HepG2 (cell line): Measurements from ENCODE around the gene CYTH1. TPM values are rescaled to one million over a fixed set of nuclear protein-coding genes. Genes with fewer than 3 reads are reported as not detected.

Source experiments
- ATAC-seq: fragments of 200-7000 bp; cut with Tn5 transposase; 3 replicates; pipeline ENCODE4 v1.9.1; 2020; ENCODE audit warnings: mild to moderate bottlenecking, moderate library complexity
- BruUV-seq: library from RNA; stranded (reverse); fragments of 400-500 nt; replicated peaks from 2 replicates; lab custom pipeline; 2021; lab: Mats Ljungman, UMichigan
- CTCF ChIA-PET: fragments of 300-600 bp; formaldehyde crosslinking; extraction: SDS; loops from one replicate; lab custom pipeline; 2021; ENCODE audit warnings: low total read pairs, inconsistent platforms, low intra/inter-chr PET ratio; lab: Yijun Ruan, JAX
- POLR2A ChIA-PET: fragments of 350-600 bp; sonication (Branson Sonifier 250); formaldehyde crosslinking; loops from one replicate; lab custom pipeline; 2020; ENCODE audit warnings: antibody characterized with exemption, inconsistent platforms; lab: Yijun Ruan, JAX
- DNase-seq: peaks from one replicate; pipeline ENCODE4 v3.0.0-alpha.2; 2015; ENCODE audit warnings: low spot score
- FAIRE-seq: peaks from 3 replicates; lab custom pipeline; 2011; peaks lifted over from hg19 to GRCh38; lab: Jason Lieb, UNC
- H2AFZ ChIP-seq: one replicate; pipeline ENCODE4 v1.6.1; 2011; ENCODE audit warnings: low read length, inconsistent platforms
- H3K27ac ChIP-seq: fragments of 300-600 bp; 3 replicates; pipeline ENCODE4 v1.8.0; 2011; ENCODE audit warnings: mixed run types, mild to moderate bottlenecking, mixed read lengths, low read length, inconsistent platforms; ENCODE audit not compliant: insufficient read depth; ENCODE audit errors: extremely low read length
- H3K27me3 ChIP-seq, 2 experiments: fragments of 200-600 bp in 1 of 2; 2 replicates in 1 of 2; 3 replicates in 1 of 2; pipeline versions ENCODE4 v1.6.0 to v1.8.0; 2011; ENCODE audit warnings: low read length in 2 of 2, mild to moderate bottlenecking in 2 of 2, moderate library complexity in 2 of 2, inconsistent platforms in 1 of 2; ENCODE audit not compliant: insufficient read depth in 2 of 2, control insufficient read depth in 1 of 2
- H3K36me3 ChIP-seq, 2 experiments: fragments of 200-600 bp in 1 of 2; replicated peaks in 1 of 2; 2 replicates in 1 of 2; 3 replicates in 1 of 2; pipeline versions ENCODE4 v1.5.1 to v1.8.0; 2011; ENCODE audit warnings: low read length in 2 of 2, inconsistent platforms in 1 of 2; ENCODE audit not compliant: insufficient read depth in 2 of 2, control insufficient read depth in 1 of 2
- H3K4me1 ChIP-seq: 2 replicates; pipeline ENCODE4 v1.5.1; 2012; ENCODE audit warnings: low read length, inconsistent platforms; ENCODE audit not compliant: insufficient read depth
- H3K4me2 ChIP-seq: 2 replicates; pipeline ENCODE4 v1.6.0; 2011; ENCODE audit warnings: low read depth, low read length, inconsistent platforms
- H3K4me3 ChIP-seq, 3 experiments: fragments of 200-600 bp in 1 of 3; sonication (generic), shearing (Covaris generic) in 1 of 3; replicated peaks in 1 of 3; 2 replicates each; pipeline ENCODE4 v1.5.1; 2011 to 2016; ENCODE audit warnings: low read length in 3 of 3, inconsistent platforms in 2 of 3, low read depth in 2 of 3, mild to moderate bottlenecking in 2 of 3, control low read depth in 1 of 3, mixed read lengths in 1 of 3; ENCODE audit not compliant: insufficient read depth in 1 of 3
- H3K79me2 ChIP-seq: one replicate; pipeline ENCODE4 v1.6.1; 2011; ENCODE audit warnings: low read length, inconsistent platforms; ENCODE audit not compliant: insufficient read depth
- H3K9ac ChIP-seq: 2 replicates; pipeline ENCODE4 v1.6.0; 2011; ENCODE audit warnings: mild to moderate bottlenecking, low read depth, low read length, inconsistent platforms; ENCODE audit not compliant: insufficient read depth
- H3K9me3 ChIP-seq: 2 replicates; pipeline ENCODE4 v1.5.1; 2012; ENCODE audit warnings: mild to moderate bottlenecking, low read length
- H4K20me1 ChIP-seq: 2 replicates; pipeline ENCODE4 v1.6.0; 2011; ENCODE audit warnings: inconsistent platforms, mild to moderate bottlenecking, low read length, moderate library complexity; ENCODE audit not compliant: insufficient read depth
- ATRX ChIP-seq: sonication (generic); formaldehyde crosslinking; IDR thresholded peaks from 2 replicates; pipeline ENCODE4 v1.4.0; 2020; ENCODE audit warnings: missing genetic modification reagents, borderline replicate concordance
- CEBPB ChIP-seq: IDR thresholded peaks from 2 replicates; pipeline ENCODE4 v1.6.1; 2011; ENCODE audit warnings: low read depth, low read length, improper control_type of control experiment, borderline replicate concordance
- ETV5 ChIP-seq: IDR thresholded peaks from 2 replicates; pipeline ENCODE4 v1.6.1; 2018; ENCODE audit warnings: missing biosample characterization, missing genetic modification reagents, inconsistent platforms, borderline replicate concordance
- HDAC2 ChIP-seq: sonication (generic); formaldehyde crosslinking; IDR thresholded peaks from 2 replicates; pipeline ENCODE4 v1.4.0; 2020; ENCODE audit warnings: missing genetic modification reagents
- IRF1 ChIP-seq: sonication (generic); formaldehyde crosslinking; IDR thresholded peaks from 2 replicates; pipeline ENCODE4 v1.4.0; 2020; ENCODE audit warnings: low read depth, mild to moderate bottlenecking, missing genetic modification reagents
- PHF5A ChIP-seq: IDR thresholded peaks from one replicate; pipeline ENCODE4 v1.6.1; 2018; ENCODE audit warnings: low read depth, missing genetic modification reagents; ENCODE audit not compliant: unreplicated experiment
- POLR2A ChIP-seq, 2 experiments: IDR thresholded peaks; 2 replicates each; pipeline ENCODE4 v1.6.1; 2011; ENCODE audit warnings: low read depth in 2 of 2, low read length in 2 of 2, mild to moderate bottlenecking in 1 of 2, moderate library complexity in 1 of 2; ENCODE audit not compliant: insufficient read depth in 1 of 2
- PRDM15 ChIP-seq: sonication (generic); formaldehyde crosslinking; IDR thresholded peaks from 2 replicates; pipeline ENCODE4 v1.4.0; 2020; ENCODE audit warnings: missing genetic modification reagents
- RCOR2 ChIP-seq: IDR thresholded peaks from 2 replicates; pipeline ENCODE4 v1.6.1; 2016; ENCODE audit warnings: missing biosample characterization, missing genetic modification reagents
- REXO4 ChIP-seq: sonication (generic); formaldehyde crosslinking; IDR thresholded peaks from 2 replicates; pipeline ENCODE4 v1.8.0; 2022; ENCODE audit warnings: missing genetic modification reagents, mild to moderate bottlenecking, borderline replicate concordance
- RNF2 ChIP-seq: fragments of 450-650 bp; conservative IDR thresholded peaks from 2 replicates; pipeline ENCODE4 v1.6.1; 2016; ENCODE audit warnings: low read depth
- SAFB2 ChIP-seq: sonication (generic); formaldehyde crosslinking; IDR thresholded peaks from 2 replicates; pipeline ENCODE4 v1.5.1; 2020; ENCODE audit warnings: missing genetic modification reagents, low read depth, mild to moderate bottlenecking, borderline replicate concordance
- ZBTB7A ChIP-seq: sonication (generic); formaldehyde crosslinking; IDR thresholded peaks from 2 replicates; pipeline ENCODE4 v1.8.0; 2022; ENCODE audit warnings: mild to moderate bottlenecking, missing genetic modification reagents
- ZNF138 ChIP-seq: sonication (generic); formaldehyde crosslinking; IDR thresholded peaks from 2 replicates; pipeline ENCODE4 v1.5.0; 2020; ENCODE audit warnings: mild to moderate bottlenecking, low read depth, missing genetic modification reagents
- ZNF562 ChIP-seq: sonication (generic); formaldehyde crosslinking; IDR thresholded peaks from 2 replicates; pipeline ENCODE4 v1.8.0; 2022; ENCODE audit warnings: missing genetic modification reagents, borderline replicate concordance
- WGBS: methylation state at CpG from one replicate; pipeline ENCODE4 v1.1.6; 2017; ENCODE audit warnings: low lambda C conversion rate; 5-methylcytosine and 5-hydroxymethylcytosine counted together
- in situ Hi-C: cut with HindIII; loops from 2 replicates; pipeline ENCODE4 v1.10.0; 2017; ENCODE audit warnings: low pct_unique_long_range_greater_than_20kb; ENCODE audit not compliant: extremely low pct_ligation_motif_present
- intact Hi-C: fragments of 100-400 bp; cut with micrococcal nuclease; formaldehyde crosslinking; loops from one replicate; pipeline ENCODE4 v1.10.0; 2022; ENCODE audit not compliant: unreplicated experiment
- polyA plus RNA-seq, 8 experiments: library from polyadenylated mRNA; depleted of rRNA in 3 of 8; stranded (reverse) in 7 of 8; unstranded in 1 of 8; fragments of >200 nt; fragmentation: Illumina TruSeq in 4 of 8; extraction: Trizol in 4 of 8; gene quantifications; 2 replicates each; pipeline versions ENCODE4 v1.2.1 to v1.2.3, GENCODE V29; 2011 to 2016; ENCODE audit warnings: low read depth in 4 of 8, missing spikeins in 1 of 8, mixed read lengths in 1 of 8; ENCODE audit not compliant: insufficient read depth in 1 of 8
- total RNA-seq, 5 experiments: library from RNA; depleted of rRNA; stranded (reverse); fragments of >200 nt; fragmentation: Illumina TruSeq; extraction: Trizol; gene quantifications; 2 replicates each; pipeline ENCODE4 v1.2.3, GENCODE V29; 2016; ENCODE audit warnings: low read depth in 1 of 5

CYTH1 gene
- total and polyA plus RNA-seq, 2 of the 13 experiments (the other 11 are each of a cell fraction or from before 2014, with no cell fraction given), result 20.1 to 48.9 TPM

DNA sequence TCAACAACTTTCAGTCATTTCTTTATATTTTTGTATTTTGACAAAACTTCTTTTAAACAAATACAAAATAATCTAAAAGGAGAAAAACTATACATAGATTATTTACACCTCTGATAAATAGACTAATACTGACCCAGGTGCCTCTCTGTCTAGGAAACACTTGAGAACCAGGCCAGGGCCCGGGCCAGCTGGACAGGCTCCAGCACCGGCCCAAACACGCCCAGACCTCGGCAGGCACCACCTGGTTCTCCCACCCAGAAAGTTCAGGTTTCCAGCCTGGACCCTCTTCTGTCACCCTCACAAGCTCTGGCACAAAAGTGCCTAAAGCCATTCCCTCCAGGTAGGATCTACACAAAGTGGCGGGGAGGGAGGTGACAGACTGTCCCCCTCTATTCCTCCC lies 107.9 kb downstream of the CYTH1 start:
- Histone ChIP-seq H3K27ac (no peak overlapping the region), H3K9ac (no peak overlapping the region), H3K79me2 (no peaks in the 10 kb centered on the region), H3K4me3 (no peak overlapping the region), H3K9me3 (no peaks in the 10 kb centered on the region), H3K27me3 (no peaks in the 10 kb centered on the region), H4K20me1 (no peaks in the 10 kb centered on the region), H3K4me2 (no peak overlapping the region), H3K36me3 (peaks cover 21 to 50% of the 10 kb centered on the region in 2 experiments), H2AFZ (no peak overlapping the region), H3K4me1 (peaks cover 8% of the 10 kb centered on the region; the same call in 1 of the 2 replicates)
- no peak for FAIRE-seq
- TF ChIP-seq ATRX (no peak), ETV5 (CRISPR knock-in tag) (no peak), RNF2 (no peak), HDAC2 (CRISPR knock-in tag) (no peak), ZNF562 (CRISPR knock-in tag) (no peak), POLR2A (IDR thresholded peaks at IDR 0.05; ENCODE audit: insufficient read depth in 1 of 2, low read depth in 2 of 2, low read length in 2 of 2) (no peak), ZBTB7A (no peak), CEBPB (no peak), IRF1 (CRISPR knock-in tag) (no peak)
- ATAC-seq, result no peak
- in situ Hi-C loops (no loop called here), intact Hi-C loops (no loop called here)
- BruUV-seq, result no TSS peak
- ChIA-PET POLR2A (interaction anchor here (1.0 kb wide), 1 partner anchor 8 kb away, joined by 4 read pairs; no protein-coding TSS in a partner anchor), CTCF (no interaction called here)
- DNase-seq, result no peak
- WGBS, result 95% methylated on average over 5 of the region's 5 CpGs

- no peaks in the 10 kb centered on the region for H4K20me1 ChIP-seq
- ChIA-PET CTCF (no interaction called here), POLR2A (interaction anchor here (0.5 kb wide), 1 partner anchor 429 kb away, joined by 3 read pairs; no protein-coding TSS in a partner anchor)
- no peaks in the 10 kb centered on the region for H3K27me3 ChIP-seq
- in situ Hi-C loops, result no loop called here
- no peak overlapping the region for H2AFZ ChIP-seq
- H3K4me1 ChIP-seq, result peaks cover 11% of the 10 kb centered on the region
- DNase-seq (no peak), ATAC-seq (no peak), FAIRE-seq (no peak)
- H3K79me2 ChIP-seq, result no peaks in the 10 kb centered on the region
- no TSS peak for BruUV-seq
- WGBS, result 88% methylated on average over 4 of the region's 7 CpGs
- H3K4me3 ChIP-seq, result no peak overlapping the region
- H3K27ac ChIP-seq, result no peak overlapping the region
- H3K9ac ChIP-seq, result no peak overlapping the region
- H3K9me3 ChIP-seq, result no peaks in the 10 kb centered on the region
- no peak overlapping the region for H3K4me2 ChIP-seq
- peaks cover 16 to 42% of the 10 kb centered on the region in 2 experiments for H3K36me3 ChIP-seq
- intact Hi-C loops, result no loop called here
- TF ChIP-seq PRDM15 (CRISPR knock-in tag), result no peak
- no peak for TF ChIP-seq PHF5A (CRISPR knock-in tag)
- no peak for TF ChIP-seq ZNF138 (CRISPR knock-in tag)
- no peak for TF ChIP-seq REXO4 (CRISPR knock-in tag)
- TF ChIP-seq RCOR2 (CRISPR knock-in tag), result no peak
- no peak for TF ChIP-seq SAFB2 (CRISPR knock-in tag)
Measured at GRCh38 chr17:78673395-78673794, 108.7 kb downstream of the CYTH1 start.
